Chondrocyte (in vitro differentiated cells): ENCODE results near the gene HACD2. TPM values are rescaled to one million over a fixed set of nuclear protein-coding genes. Genes with fewer than 3 reads are reported as not detected.
A peak's percentile ranks its signal among the peaks of the same experiment; 100 is the strongest.

ENCODE experiments used
- DNase-seq: peaks from one replicate; pipeline ENCODE4 v3.0.0; 2021; ENCODE audit warnings: mixed read lengths, low spot score
- H3K27ac Mint-ChIP-seq: one replicate; pipeline ENCODE4 v1.8.0; 2021; ENCODE audit warnings: mild to moderate bottlenecking, moderate library complexity, mixed read lengths; ENCODE audit not compliant: unreplicated experiment
- H3K27me3 Mint-ChIP-seq: 2 replicates; pipeline ENCODE4 v1.8.0; 2021; ENCODE audit warnings: low read depth, mixed read lengths
- H3K36me3 Mint-ChIP-seq: 2 replicates; pipeline ENCODE4 v1.8.0; 2021; ENCODE audit warnings: low read depth, mixed read lengths
- H3K4me1 Mint-ChIP-seq: 2 replicates; pipeline ENCODE4 v1.8.0; 2021; ENCODE audit warnings: low read depth, mild to moderate bottlenecking, mixed read lengths
- H3K4me3 Mint-ChIP-seq: one replicate; pipeline ENCODE4 v1.8.0; 2021; ENCODE audit warnings: mild to moderate bottlenecking, moderate library complexity, mixed read lengths; ENCODE audit not compliant: unreplicated experiment
- H3K9me3 Mint-ChIP-seq: 2 replicates; pipeline ENCODE4 v1.8.0; 2021; ENCODE audit warnings: low read depth, mixed read lengths
- long read RNA-seq: library from polyadenylated mRNA; stranded (forward); transcript quantifications from one replicate; pipeline ENCODE4 v2.0.0, GENCODE V29; 2021
- total RNA-seq: library from RNA; stranded (reverse); gene quantifications from 3 replicates; pipeline ENCODE4 v1.2.1, GENCODE V29; 2021
- TF ChIP-seq, protein P1 (sequence below): fragments of 200-600 bp; sonication (generic); IDR thresholded peaks from 2 replicates; pipeline ENCODE4 v1.5.0; 2021; ENCODE audit warnings: antibody characterized with exemption, mild to moderate bottlenecking, moderate library complexity

The HACD2 gene, protein sequence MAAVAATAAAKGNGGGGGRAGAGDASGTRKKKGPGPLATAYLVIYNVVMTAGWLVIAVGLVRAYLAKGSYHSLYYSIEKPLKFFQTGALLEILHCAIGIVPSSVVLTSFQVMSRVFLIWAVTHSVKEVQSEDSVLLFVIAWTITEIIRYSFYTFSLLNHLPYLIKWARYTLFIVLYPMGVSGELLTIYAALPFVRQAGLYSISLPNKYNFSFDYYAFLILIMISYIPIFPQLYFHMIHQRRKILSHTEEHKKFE
- total RNA-seq: 78.4 to 106 TPM (median 79.0 TPM) in 3 replicates
- long read RNA-seq, full-length matches to known transcripts: 3 of 17 reads
- long read RNA-seq, partial matches to known transcripts: 2 of 17 reads
- long read RNA-seq, other reads (novel, unspliced or antisense): 12 of 17 reads

DNA sequence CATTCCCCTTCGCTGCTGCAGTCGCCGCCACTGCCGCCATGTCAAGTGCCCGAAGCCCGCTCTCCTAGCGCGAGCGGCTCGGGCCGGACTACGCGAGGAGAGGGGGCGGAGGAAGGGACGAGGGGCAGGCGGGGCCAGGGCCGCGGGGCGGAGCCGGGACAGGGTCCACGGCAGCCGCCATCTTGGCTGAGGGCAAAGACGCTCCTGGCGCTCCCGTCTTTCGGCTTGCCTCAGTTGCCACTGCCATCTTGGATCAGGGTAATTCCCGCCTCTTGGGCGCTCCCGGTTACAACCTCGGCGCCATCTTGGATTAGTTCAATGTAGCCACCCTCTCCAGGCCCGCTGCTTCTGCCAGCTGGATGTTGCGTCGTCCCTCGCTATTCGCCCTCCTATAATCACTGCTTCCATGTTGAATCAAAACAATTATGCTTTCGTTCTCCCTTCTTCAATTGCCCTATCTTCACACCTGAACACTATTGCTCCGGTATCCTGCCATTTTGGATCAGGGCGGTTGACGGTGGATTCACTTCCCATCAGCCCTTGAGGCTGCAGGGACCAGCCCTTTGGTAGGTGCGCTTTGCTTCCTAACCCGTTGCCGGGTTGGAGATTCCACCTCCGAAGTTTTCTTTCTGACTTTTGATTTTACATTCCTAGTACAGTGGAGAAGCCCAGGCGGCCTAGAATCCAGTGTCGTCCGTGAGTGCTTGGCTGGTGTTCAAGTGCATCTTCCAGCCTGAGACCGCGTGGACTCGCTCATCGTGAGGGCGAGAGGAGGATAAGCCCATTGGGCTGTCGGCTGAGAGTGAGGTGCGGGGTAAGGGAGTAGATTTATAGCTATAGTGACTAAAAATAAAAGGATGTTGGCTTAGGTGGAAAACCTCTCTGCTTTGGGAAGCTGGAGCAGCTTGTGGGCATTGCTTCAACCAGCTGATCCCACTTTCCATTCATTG lies at the start of gene HACD2:
Gene HACD2, minus strand, starts transcription at position 66 of the 950 bp plus-strand sequence. Its CDS starts 26 bp downstream, at position 40.
- H3K9me3 Mint-ChIP-seq: no peaks in the 10 kb centered on the region
- no peak within 1 kb of the TSS for H3K4me3 Mint-ChIP-seq
- peaks cover 7% of the 10 kb centered on the region for H3K36me3 Mint-ChIP-seq
- H3K27ac Mint-ChIP-seq: peak within 1 kb of the TSS; percentile 82
- no peaks in the 10 kb centered on the region for H3K27me3 Mint-ChIP-seq
- peaks cover 27% of the 10 kb centered on the region for H3K4me1 Mint-ChIP-seq
- DNase-seq: peak; percentile 99
- TF ChIP-seq, protein P1, sequence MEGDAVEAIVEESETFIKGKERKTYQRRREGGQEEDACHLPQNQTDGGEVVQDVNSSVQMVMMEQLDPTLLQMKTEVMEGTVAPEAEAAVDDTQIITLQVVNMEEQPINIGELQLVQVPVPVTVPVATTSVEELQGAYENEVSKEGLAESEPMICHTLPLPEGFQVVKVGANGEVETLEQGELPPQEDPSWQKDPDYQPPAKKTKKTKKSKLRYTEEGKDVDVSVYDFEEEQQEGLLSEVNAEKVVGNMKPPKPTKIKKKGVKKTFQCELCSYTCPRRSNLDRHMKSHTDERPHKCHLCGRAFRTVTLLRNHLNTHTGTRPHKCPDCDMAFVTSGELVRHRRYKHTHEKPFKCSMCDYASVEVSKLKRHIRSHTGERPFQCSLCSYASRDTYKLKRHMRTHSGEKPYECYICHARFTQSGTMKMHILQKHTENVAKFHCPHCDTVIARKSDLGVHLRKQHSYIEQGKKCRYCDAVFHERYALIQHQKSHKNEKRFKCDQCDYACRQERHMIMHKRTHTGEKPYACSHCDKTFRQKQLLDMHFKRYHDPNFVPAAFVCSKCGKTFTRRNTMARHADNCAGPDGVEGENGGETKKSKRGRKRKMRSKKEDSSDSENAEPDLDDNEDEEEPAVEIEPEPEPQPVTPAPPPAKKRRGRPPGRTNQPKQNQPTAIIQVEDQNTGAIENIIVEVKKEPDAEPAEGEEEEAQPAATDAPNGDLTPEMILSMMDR: no peak

DNA sequence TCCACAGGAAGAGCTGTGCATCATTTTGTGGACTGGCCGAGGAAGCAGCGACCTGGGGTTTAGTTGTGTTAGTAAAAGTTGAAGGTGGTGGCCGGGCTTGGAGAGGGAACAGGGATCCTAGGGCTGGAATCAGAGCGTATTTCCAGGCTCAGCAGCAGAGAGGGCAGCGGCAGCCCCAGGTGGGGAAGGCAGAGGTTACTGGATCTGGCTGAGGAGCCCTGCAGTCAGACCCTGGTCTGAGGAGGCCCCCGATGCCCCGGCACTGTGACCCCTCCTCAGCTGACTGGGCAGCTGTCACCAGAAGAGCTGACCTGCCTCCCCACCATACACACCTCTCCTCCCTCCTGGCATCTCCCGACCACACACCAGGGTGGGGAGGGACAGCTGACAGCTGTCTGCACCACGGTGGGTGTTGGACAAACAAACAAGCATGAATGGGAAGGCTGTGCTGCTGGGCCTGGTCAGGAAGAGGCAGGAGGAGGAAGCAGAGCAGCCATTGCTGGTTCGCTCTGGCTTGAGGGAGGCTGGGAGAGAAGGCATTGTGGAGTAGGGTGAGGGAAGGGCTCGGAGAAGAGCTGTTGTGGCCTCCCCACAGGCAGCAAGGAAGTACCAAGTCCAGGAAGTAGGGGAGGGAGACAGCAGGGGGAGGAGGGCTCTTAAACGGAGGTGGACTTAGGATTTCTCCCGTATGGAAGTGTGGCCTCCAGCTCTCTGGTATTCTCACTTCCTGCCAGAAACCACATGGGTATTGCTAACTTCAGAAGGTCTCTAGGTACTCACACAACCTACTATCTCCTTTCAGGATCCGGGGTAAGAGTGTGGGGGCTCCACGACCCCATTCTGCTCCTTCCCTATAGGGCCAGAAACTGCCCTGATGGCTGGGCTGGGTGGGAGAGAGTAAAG lies 49.5 kb upstream of the HACD2 start:
- DNase-seq: no peak
- H3K27ac Mint-ChIP-seq: peak overlapping the region; percentile 78
- TF ChIP-seq, protein P1: no peak
- peaks cover 43% of the 10 kb centered on the region for H3K36me3 Mint-ChIP-seq
- H3K4me3 Mint-ChIP-seq: no peak overlapping the region
- H3K4me1 Mint-ChIP-seq: peaks cover 67% of the 10 kb centered on the region
- no peaks in the 10 kb centered on the region for H3K9me3 Mint-ChIP-seq
- no peaks in the 10 kb centered on the region for H3K27me3 Mint-ChIP-seq

DNA sequence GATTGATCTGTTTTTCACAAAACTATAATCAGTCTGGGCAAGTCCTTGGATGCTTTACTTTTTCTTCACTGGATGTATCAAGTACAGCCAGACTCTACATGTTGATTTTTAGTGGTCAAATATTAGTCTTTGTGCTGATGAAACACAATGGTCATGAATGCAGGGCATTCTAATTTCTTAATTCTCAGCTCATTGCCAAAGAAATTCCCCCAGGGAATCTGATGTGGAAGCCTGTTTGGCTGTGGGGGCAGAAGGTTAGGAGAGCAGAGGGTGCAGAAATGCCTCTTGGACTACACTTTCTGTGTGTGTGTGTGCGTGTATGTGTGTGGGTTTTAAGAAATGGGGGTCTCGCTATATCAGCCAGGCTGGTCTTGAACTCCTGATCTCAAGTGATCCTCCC lies 48.7 kb upstream of the HACD2 start:
- no peaks in the 10 kb centered on the region for H3K9me3 Mint-ChIP-seq
- TF ChIP-seq, protein P1: no peak
- H3K36me3 Mint-ChIP-seq: peaks cover 45% of the 10 kb centered on the region
- no peak overlapping the region for H3K4me3 Mint-ChIP-seq
- peak overlapping the region; percentile 78 for H3K27ac Mint-ChIP-seq
- H3K27me3 Mint-ChIP-seq: no peaks in the 10 kb centered on the region
- no peak for DNase-seq
- peaks cover 61% of the 10 kb centered on the region for H3K4me1 Mint-ChIP-seq

- H3K4me3 Mint-ChIP-seq: no peak overlapping the region
- H3K4me1 Mint-ChIP-seq: peaks cover 58% of the 10 kb centered on the region
- H3K36me3 Mint-ChIP-seq: peaks cover 48% of the 10 kb centered on the region
- DNase-seq: no peak
- H3K27ac Mint-ChIP-seq: peak overlapping the region; percentile 82
- no peaks in the 10 kb centered on the region for H3K27me3 Mint-ChIP-seq
- TF ChIP-seq, protein P1: no peak
- no peaks in the 10 kb centered on the region for H3K9me3 Mint-ChIP-seq
Measured at GRCh38 chr3:123632161-123632655, 47.4 kb upstream of the HACD2 start.
